Testis (tissue), 3 donors: Measurements from ENCODE around the gene POGZ. TPM values are rescaled to one million over a fixed set of nuclear protein-coding genes. Genes with fewer than 3 reads are reported as not detected.
A peak's percentile ranks its signal among the peaks of the same experiment; 100 is the strongest.

Experiments used
- DNase-seq: peaks from one replicate; pipeline ENCODE4 v3.0.0-alpha.2; 2019
- H3K27ac ChIP-seq, 2 donors: fragments of 200-600 bp; sonication (generic); one replicate each; pipeline ENCODE4 v1.5.1; 2019
- H3K27me3 ChIP-seq: fragments of 200-600 bp; sonication (generic); one replicate; pipeline ENCODE4 v1.5.1; 2019
- H3K36me3 ChIP-seq: fragments of 200-600 bp; sonication (generic); one replicate; pipeline ENCODE4 v1.5.1; 2017; ENCODE audit warnings: low read depth; ENCODE audit errors: missing control alignments
- H3K4me1 ChIP-seq: fragments of 200-600 bp; sonication (generic); one replicate; pipeline ENCODE4 v1.5.1; 2019
- H3K4me3 ChIP-seq, 2 donors: fragments of 200-600 bp; sonication (generic); one replicate each; pipeline ENCODE4 v1.5.1; 2017 to 2019
- H3K9me3 ChIP-seq: fragments of 200-600 bp; sonication (generic); one replicate; pipeline ENCODE4 v1.5.1; 2017
- POLR2A ChIP-seq: fragments of 450-650 bp; IDR thresholded peaks from one replicate; pipeline ENCODE4 v1.6.1; 2017; ENCODE audit warnings: antibody characterized with exemption, mild to moderate bottlenecking, moderate library complexity
- WGBS, 2 donors: methylation state at CpG; one replicate each; pipeline ENCODE4 v1.1.5; 2018; 5-methylcytosine and 5-hydroxymethylcytosine counted together
- intact Hi-C: fragments of 100-400 bp; cut with DNase I; formaldehyde crosslinking; loops from one replicate; pipeline ENCODE4 v1.15.1; 2023; ENCODE audit warnings: low total_unique reads
- polyA plus RNA-seq: library from polyadenylated mRNA; stranded (reverse); fragments of 350-450 nt; fragmentation: Illumina TruSeq; extraction: RNeasy Lipid Tissue Mini Kit (QIAGEN cat#74804); gene quantifications from one replicate; pipeline ENCODE4 v1.2.3, GENCODE V29; 2014; ENCODE audit warnings: low read depth, low replicate concordance; ENCODE audit not compliant: insufficient read depth
- total RNA-seq, 2 donors: library from RNA; depleted of rRNA; stranded (reverse); fragments of >200 nt; gene quantifications; one replicate each; pipeline ENCODE4 v1.2.3, GENCODE V29; 2016
- TF ChIP-seq, protein P1 (sequence below), 3 experiments: fragments of 450-650 bp in 2 of 3; fragments of 200-600 bp in 1 of 3; sonication (generic) in 1 of 3; IDR thresholded peaks; one replicate each; pipeline ENCODE4 v1.5.1; 2016 to 2019; ENCODE audit warnings: antibody characterized with exemption in 3 of 3, mild to moderate bottlenecking in 2 of 3, moderate library complexity in 1 of 3

Gene POGZ
- total and polyA plus RNA-seq, 3 donors from 2014 or later: 84.3 to 137 (median 131) TPM

DNA sequence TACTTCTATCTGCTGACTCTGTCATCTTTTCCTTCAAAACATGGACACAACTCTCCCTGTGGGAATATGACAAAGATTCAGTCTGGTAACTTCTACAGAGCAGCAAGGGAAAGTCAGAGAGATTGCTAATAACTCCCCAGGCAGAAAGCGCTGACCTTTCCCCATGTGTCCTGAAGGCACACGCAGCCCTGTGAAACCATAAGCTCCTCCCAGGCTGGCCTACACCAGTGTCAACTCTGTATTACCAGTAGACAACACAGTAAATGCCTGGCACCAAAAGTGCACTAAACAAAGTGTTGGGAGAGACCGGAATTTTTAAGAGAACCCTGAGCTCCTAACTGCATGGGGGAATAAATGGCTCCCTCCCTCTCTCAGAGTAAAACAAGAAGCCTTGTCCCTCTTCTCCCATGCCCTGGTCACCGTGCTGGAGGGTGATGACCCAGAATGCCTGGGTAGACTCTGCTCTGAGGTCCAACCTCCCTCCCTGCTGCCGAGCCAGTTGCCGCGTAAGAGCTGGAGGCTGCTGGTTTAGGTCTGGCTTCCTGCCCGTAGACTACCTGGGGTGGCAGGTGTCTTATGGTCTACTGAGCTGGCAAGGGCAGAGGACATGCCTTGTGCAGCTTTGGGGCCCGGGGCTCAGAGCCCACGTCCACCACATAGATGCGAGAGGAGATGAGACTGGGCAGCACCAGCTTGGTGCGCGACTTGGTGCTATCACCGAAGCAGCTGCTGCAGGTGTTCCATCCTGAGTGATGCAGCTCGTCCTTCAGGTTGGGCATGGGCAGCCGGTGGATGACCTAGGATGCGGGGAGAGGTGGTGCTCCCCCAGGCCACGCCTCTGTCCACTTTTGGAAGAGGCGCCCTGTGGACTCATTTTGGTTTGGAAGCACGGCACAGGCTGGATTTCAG is 90.6 kb downstream of the POGZ start:
- H3K4me3 ChIP-seq: no peak overlapping the region
- H3K4me1 ChIP-seq: peaks cover 16% of the 10 kb centered on the region
- no peaks in the 10 kb centered on the region for H3K9me3 ChIP-seq
- TF ChIP-seq, protein P1, sequence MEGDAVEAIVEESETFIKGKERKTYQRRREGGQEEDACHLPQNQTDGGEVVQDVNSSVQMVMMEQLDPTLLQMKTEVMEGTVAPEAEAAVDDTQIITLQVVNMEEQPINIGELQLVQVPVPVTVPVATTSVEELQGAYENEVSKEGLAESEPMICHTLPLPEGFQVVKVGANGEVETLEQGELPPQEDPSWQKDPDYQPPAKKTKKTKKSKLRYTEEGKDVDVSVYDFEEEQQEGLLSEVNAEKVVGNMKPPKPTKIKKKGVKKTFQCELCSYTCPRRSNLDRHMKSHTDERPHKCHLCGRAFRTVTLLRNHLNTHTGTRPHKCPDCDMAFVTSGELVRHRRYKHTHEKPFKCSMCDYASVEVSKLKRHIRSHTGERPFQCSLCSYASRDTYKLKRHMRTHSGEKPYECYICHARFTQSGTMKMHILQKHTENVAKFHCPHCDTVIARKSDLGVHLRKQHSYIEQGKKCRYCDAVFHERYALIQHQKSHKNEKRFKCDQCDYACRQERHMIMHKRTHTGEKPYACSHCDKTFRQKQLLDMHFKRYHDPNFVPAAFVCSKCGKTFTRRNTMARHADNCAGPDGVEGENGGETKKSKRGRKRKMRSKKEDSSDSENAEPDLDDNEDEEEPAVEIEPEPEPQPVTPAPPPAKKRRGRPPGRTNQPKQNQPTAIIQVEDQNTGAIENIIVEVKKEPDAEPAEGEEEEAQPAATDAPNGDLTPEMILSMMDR (IDR thresholded peaks at IDR 0.05): no peak
- no peak for TF ChIP-seq POLR2A
- H3K36me3 ChIP-seq: no peaks in the 10 kb centered on the region
- DNase-seq: no peak
- intact Hi-C loops: no loop called here
- H3K27me3 ChIP-seq: no peaks in the 10 kb centered on the region
- 87 to 92% methylated on average over 12 to 20 of the region's 20 CpGs for WGBS, 2 donors
- H3K27ac ChIP-seq: peak overlapping the region in 1 of 2 donors; percentile 25

DNA sequence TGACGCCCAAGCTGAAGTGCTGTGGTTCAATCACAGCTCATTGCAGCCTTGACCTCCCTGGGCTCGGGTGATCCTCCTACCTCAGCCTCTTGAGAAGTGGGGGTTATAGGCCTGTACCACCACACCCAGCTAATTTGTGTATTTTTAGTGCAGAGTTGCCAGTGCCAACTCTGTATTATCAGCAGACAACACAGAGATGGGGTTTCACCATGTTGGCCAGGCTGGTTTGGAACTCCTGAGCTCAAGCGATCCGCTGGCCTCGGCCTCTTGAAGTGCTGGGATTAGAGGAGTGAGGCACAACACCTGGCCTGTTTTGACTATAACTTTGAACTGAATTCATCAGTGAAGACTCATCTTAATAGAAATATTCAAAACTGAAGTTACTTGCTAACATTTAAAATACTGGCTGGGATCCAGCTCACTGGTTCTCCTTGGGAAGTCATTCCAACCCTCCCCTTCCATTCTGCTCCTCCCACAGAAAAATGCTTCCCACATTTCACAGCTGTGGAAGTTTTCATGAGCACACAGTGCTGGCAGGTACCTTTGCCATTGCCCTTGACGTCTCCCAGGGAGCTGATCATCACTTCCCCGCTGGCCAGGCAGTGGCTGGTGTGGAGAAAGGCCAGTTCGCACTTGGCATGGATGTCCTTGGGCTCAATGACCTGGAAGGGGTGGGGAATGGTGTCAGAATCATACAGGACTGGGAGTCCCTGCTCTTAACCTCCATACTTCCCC is 91.5 kb downstream of the POGZ start:
- Histone ChIP-seq H3K4me1 (peaks cover 16% of the 10 kb centered on the region), H3K27me3 (no peaks in the 10 kb centered on the region), H3K9me3 (no peaks in the 10 kb centered on the region), H3K36me3 (no peaks in the 10 kb centered on the region), H3K4me3 (no peak overlapping the region), H3K27ac (peak overlapping the region in 1 of 2 donors; percentile 10)
- 45 to 67% methylated on average over 7 to 8 of the region's 8 CpGs for WGBS, 2 donors
- DNase-seq: peak; percentile 30
- intact Hi-C loops: no loop called here
- TF ChIP-seq, protein P1 (IDR thresholded peaks at IDR 0.05): no peak
- no peak for TF ChIP-seq POLR2A

DNA sequence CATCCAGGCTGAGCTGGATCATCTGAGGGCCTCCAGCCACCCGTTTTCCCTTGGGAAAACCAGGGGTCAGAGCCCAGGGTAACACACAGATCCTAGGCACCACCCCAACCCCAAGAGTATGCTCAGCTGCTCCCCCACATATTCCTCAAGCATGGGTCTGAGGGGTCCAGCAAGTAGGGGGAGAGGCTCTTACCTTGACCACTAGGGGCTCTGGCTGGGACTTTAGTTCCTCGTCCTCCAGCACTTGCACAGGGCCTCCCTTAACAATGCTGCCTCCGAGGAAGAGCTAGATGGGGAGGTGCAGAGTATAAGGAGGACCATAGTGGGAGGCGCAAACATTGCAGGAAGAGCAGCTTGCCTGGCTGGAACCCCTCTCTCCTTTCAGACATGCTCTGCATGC is 94.3 kb downstream of the POGZ start:
- Histone ChIP-seq H3K27ac (no peak overlapping the region), H3K9me3 (no peaks in the 10 kb centered on the region), H3K36me3 (no peaks in the 10 kb centered on the region), H3K4me3 (no peak overlapping the region), H3K27me3 (no peaks in the 10 kb centered on the region), H3K4me1 (peaks cover 10% of the 10 kb centered on the region)
- DNase-seq: no peak
- TF ChIP-seq POLR2A: no peak
- TF ChIP-seq, protein P1 (IDR thresholded peaks at IDR 0.05): no peak
- intact Hi-C loops: no loop called here
- 85 to 91% methylated on average over 3 to 4 of the region's 4 CpGs for WGBS, 2 donors

DNA sequence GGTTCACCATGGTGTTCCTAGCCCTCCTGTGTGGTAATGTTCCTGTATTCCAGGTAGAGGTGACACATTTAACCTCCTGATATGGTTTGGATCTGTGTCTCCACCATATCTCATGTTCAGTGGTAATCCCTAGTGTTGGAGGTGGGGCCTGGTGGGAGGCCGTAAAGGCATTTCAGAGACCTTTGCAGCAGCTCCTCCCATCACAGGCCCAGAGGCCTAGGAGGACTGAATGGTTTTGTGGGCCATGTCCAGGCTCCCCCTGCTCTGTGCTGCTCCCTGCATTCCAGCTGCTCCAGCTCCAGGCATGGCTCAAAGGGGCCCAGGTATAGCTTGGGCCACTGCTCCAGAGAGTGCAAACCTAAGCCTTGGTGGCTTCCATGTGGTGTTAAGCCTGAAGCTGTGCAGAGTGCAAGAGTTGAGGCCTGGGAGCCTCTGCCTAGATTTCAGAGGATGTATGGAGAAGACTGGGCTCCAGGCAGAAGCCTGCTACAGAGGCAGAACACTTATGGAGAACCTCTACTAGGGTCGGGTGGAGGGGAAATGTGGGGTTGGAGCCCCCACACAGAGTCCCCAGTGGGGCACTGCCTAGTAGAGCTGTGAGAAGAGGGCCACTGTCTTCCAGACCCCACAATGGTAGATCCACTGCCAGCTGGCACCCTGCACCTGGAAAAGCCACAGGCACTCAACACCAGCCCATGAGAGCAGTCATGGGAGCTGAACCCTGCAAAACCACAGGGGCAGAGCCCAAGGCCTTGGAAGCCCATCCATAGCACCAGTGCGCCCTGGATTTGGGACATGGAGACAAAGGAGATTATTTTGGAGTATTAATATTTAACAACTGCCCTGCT is 96.8 kb downstream of the POGZ start:
- no peak for DNase-seq
- H3K36me3 ChIP-seq: no peaks in the 10 kb centered on the region
- intact Hi-C loops: no loop called here
- no peak overlapping the region for H3K27ac ChIP-seq
- TF ChIP-seq POLR2A: no peak
- TF ChIP-seq, protein P1 (IDR thresholded peaks at IDR 0.05): no peak
- H3K4me1 ChIP-seq: peaks cover 1% of the 10 kb centered on the region
- 90 to 100% methylated on average over 2 to 3 of the region's 3 CpGs for WGBS, 2 donors
- no peaks in the 10 kb centered on the region for H3K9me3 ChIP-seq
- no peak overlapping the region for H3K4me3 ChIP-seq
- no peaks in the 10 kb centered on the region for H3K27me3 ChIP-seq
